Measurements from ENCODE around the gene TRIM8. TPM values are rescaled to one million over a fixed set of nuclear protein-coding genes. Genes with fewer than 3 reads are reported as not detected.

TRIM8 gene
- total and polyA plus RNA-seq, 9 of the 15 experiments (the other 6 are each of a cell fraction or from before 2014, with no cell fraction given) = 1.7 to 26.0 (median 9.1) TPM

GRCh38 chr10:102617816-102618215, 26.5 kb upstream of the TRIM8 start:
- DNase-seq (ENCODE audit: extremely low read depth in 1 of 4, low spot score in 3 of 4) = no peak
- Histone ChIP-seq H4K20me1 (replicated peaks; ENCODE audit: control insufficient read depth, insufficient read depth, low read length) (no peaks in the 10 kb centered on the region), H3K36me3 (ENCODE audit: control insufficient read depth, insufficient read depth, low read length) (peaks cover 6% of the 10 kb centered on the region; the same call in 2 of the 3 replicates), H3K79me2 (ENCODE audit: control insufficient read depth, insufficient read depth, low read length) (no peaks in the 10 kb centered on the region), H3K4me2 (ENCODE audit: insufficient read depth, low read length) (no peak overlapping the region), H3K4me3 (no peak overlapping the region), H3K4me1 (replicated peaks in 1 of 2; ENCODE audit: control insufficient read depth in 2 of 2, insufficient read depth in 2 of 2, low read length in 2 of 2) (peaks cover 0 to 42% of the 10 kb centered on the region in 2 experiments; a peak in 4 of 5 replicates), H3K9ac (ENCODE audit: insufficient read depth in 1 of 2, low read depth in 2 of 2, low read length in 2 of 2) (no peak overlapping the region), H3K9me1 (ENCODE audit: control insufficient read depth, insufficient read depth, low read length) (peaks cover 2% of the 10 kb centered on the region), H2AFZ (ENCODE audit: low read depth, low read length) (no peak overlapping the region), H3K27me3 (ENCODE audit: control insufficient read depth in 2 of 2, insufficient read depth in 2 of 2, low read length in 2 of 2) (no peaks in the 10 kb centered on the region), H3K9me3 (replicated peaks; ENCODE audit: control insufficient read depth, insufficient read depth, low read depth, low read length) (no peaks in the 10 kb centered on the region), H3K27ac (ENCODE audit: extremely low read depth, low read depth, low read length) (no peak overlapping the region)
- intact Hi-C loops (cut with micrococcal nuclease) = no loop called here
- no peak for FAIRE-seq
- no peak for ATAC-seq
- TF ChIP-seq ZNF699 (CRISPR knock-in tag; IDR thresholded peaks at IDR 0.05; ENCODE audit: insufficient replicate concordance) (no peak), ZNF174 (CRISPR knock-in tag; IDR thresholded peaks at IDR 0.05) (no peak), ELF2 (CRISPR knock-in tag; IDR thresholded peaks at IDR 0.05) (no peak), ARID1B (IDR thresholded peaks at IDR 0.05) (no peak), RBM17 (IDR thresholded peaks at IDR 0.05; ENCODE audit: borderline replicate concordance, low read depth, low read length) (no peak), ZNF3 (CRISPR knock-in tag; IDR thresholded peaks at IDR 0.05) (no peak), NR4A1 (CRISPR knock-in tag; IDR thresholded peaks at IDR 0.05) (no peak), NR4A1 (tag; IDR thresholded peaks at IDR 0.05) (no peak), L3MBTL2 (IDR thresholded peaks at IDR 0.05) (no peak), THRAP3 (IDR thresholded peaks at IDR 0.05; ENCODE audit: borderline replicate concordance) (no peak), RNF2 (IDR thresholded peaks at IDR 0.05) (no peak), CREM (IDR thresholded peaks at IDR 0.05; ENCODE audit: low read depth) (no peak), ZNF184 (CRISPR knock-in tag; IDR thresholded peaks at IDR 0.05) (no peak), ILK (tag; IDR thresholded peaks at IDR 0.05; ENCODE audit: borderline replicate concordance, low read depth) (no peak)
- TF ChIP-seq, protein P1, sequence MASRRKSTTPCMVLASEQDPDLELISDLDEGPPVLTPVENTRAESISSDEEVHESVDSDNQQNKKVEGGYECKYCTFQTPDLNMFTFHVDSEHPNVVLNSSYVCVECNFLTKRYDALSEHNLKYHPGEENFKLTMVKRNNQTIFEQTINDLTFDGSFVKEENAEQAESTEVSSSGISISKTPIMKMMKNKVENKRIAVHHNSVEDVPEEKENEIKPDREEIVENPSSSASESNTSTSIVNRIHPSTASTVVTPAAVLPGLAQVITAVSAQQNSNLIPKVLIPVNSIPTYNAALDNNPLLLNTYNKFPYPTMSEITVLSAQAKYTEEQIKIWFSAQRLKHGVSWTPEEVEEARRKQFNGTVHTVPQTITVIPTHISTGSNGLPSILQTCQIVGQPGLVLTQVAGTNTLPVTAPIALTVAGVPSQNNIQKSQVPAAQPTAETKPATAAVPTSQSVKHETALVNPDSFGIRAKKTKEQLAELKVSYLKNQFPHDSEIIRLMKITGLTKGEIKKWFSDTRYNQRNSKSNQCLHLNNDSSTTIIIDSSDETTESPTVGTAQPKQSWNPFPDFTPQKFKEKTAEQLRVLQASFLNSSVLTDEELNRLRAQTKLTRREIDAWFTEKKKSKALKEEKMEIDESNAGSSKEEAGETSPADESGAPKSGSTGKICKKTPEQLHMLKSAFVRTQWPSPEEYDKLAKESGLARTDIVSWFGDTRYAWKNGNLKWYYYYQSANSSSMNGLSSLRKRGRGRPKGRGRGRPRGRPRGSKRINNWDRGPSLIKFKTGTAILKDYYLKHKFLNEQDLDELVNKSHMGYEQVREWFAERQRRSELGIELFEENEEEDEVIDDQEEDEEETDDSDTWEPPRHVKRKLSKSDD (conservative IDR thresholded peaks at IDR 0.05; ENCODE audit: low read length) = no peak
- TF ChIP-seq, protein P2, sequence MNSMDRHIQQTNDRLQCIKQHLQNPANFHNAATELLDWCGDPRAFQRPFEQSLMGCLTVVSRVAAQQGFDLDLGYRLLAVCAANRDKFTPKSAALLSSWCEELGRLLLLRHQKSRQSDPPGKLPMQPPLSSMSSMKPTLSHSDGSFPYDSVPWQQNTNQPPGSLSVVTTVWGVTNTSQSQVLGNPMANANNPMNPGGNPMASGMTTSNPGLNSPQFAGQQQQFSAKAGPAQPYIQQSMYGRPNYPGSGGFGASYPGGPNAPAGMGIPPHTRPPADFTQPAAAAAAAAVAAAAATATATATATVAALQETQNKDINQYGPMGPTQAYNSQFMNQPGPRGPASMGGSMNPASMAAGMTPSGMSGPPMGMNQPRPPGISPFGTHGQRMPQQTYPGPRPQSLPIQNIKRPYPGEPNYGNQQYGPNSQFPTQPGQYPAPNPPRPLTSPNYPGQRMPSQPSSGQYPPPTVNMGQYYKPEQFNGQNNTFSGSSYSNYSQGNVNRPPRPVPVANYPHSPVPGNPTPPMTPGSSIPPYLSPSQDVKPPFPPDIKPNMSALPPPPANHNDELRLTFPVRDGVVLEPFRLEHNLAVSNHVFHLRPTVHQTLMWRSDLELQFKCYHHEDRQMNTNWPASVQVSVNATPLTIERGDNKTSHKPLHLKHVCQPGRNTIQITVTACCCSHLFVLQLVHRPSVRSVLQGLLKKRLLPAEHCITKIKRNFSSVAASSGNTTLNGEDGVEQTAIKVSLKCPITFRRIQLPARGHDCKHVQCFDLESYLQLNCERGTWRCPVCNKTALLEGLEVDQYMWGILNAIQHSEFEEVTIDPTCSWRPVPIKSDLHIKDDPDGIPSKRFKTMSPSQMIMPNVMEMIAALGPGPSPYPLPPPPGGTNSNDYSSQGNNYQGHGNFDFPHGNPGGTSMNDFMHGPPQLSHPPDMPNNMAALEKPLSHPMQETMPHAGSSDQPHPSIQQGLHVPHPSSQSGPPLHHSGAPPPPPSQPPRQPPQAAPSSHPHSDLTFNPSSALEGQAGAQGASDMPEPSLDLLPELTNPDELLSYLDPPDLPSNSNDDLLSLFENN (IDR thresholded peaks at IDR 0.05; ENCODE audit: low read depth in 2 of 2, low read length in 2 of 2) = no peak
- TF ChIP-seq, protein P3, sequence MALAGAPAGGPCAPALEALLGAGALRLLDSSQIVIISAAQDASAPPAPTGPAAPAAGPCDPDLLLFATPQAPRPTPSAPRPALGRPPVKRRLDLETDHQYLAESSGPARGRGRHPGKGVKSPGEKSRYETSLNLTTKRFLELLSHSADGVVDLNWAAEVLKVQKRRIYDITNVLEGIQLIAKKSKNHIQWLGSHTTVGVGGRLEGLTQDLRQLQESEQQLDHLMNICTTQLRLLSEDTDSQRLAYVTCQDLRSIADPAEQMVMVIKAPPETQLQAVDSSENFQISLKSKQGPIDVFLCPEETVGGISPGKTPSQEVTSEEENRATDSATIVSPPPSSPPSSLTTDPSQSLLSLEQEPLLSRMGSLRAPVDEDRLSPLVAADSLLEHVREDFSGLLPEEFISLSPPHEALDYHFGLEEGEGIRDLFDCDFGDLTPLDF (CRISPR knock-in tag; IDR thresholded peaks at IDR 0.05) = no peak
- WGBS (ENCODE audit: insufficient coverage, low coverage, missing lambda C conversion rate) = 71% methylated on average over 7 of the region's 8 CpGs
- no TSS peak for BruUV-seq (replicated peaks)
- in situ Hi-C loops (cut with MboI) = loop anchor here (25.0 kb wide), 1 partner anchor 781 kb away; the partner anchor contains the start of gene KCNIP2
- ChIA-PET POLR2A (interaction anchor here (1.1 kb wide), 1 partner anchor 10 kb away, joined by 3 read pairs; no protein-coding TSS in a partner anchor), CTCF (ENCODE audit: low intra/inter-chr PET ratio) (no interaction called here)
